ENCODE results near the gene NDUFV2. TPM values are rescaled to one million over a fixed set of nuclear protein-coding genes. Genes with fewer than 3 reads are reported as not detected.

Gene NDUFV2
- total and polyA plus RNA-seq, 2 of the 13 experiments (the other 11 are each of a cell fraction or from before 2014, with no cell fraction given): 216 to 299 TPM

DNA sequence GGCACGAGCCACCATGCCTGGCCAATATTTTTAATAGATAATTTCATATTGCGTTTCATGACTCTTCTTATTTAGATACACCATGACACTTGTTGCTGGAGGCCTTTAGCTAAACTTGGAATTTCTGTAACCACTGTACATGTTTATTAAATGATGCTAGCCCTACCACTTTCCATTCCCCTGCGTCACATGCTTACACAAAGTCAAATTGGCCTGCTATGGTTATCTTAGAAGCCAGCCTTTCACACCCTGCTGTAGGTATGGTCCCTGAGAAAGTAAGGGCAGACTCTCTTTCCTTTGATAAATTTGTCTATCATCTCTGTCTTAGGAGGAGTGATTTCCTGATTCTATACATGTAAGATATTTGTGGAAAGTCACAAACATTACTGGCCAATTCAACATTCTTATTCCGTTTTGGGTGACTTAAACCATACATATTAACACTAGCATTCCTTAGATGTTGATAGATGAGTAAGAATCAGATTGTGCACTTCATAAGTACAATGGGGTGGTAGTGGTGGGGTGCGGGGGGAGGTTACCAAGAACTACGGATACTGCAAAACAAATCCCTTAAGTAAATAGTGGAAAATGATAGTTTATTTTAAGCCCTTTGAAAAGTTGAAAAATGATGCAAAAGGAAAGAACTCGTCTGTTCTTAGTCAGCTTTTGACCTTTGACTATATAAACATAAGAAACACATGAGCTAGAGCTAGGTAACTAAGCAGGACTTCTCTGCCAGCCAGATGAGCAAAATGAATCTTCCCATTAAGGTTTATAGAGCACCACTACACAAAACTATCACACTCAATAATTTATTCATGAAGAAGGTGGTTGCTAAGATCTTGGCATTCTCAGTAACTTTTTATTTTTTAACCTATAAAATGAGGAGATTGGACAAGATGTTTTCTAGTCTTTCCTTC is 7.9 kb upstream of the NDUFV2 start (continued):
- TF ChIP-seq IRF1 (CRISPR knock-in tag; IDR thresholded peaks at IDR 0.05; ENCODE audit: low read depth) (no peak), ZNF672 (CRISPR knock-in tag; IDR thresholded peaks at IDR 0.05) (no peak), MBNL3 (CRISPR knock-in tag; conservative IDR thresholded peaks at IDR 0.05) (no peak), ZNF503 (CRISPR knock-in tag; IDR thresholded peaks at IDR 0.05) (peak; percentile 68; the same call in 1 of the 2 replicates), ADNP (CRISPR knock-in tag; IDR thresholded peaks at IDR 0.05) (no peak), SMAD3 (CRISPR knock-in tag; IDR thresholded peaks at IDR 0.05) (0 out of 2 replicates have a peak, but pooled peaks have one; percentile 21), HNRNPLL (IDR thresholded peaks at IDR 0.05; ENCODE audit: low read depth, low read length, poor library complexity, severe bottlenecking) (no peak), BRCA1 (CRISPR knock-in tag; IDR thresholded peaks at IDR 0.05) (no peak), JUND (CRISPR knock-in tag; IDR thresholded peaks at IDR 0.05) (no peak), ZNF788 (CRISPR knock-in tag; IDR thresholded peaks at IDR 0.05; ENCODE audit: borderline replicate concordance) (no peak), ZFAT (CRISPR knock-in tag; conservative IDR thresholded peaks at IDR 0.05) (no peak), FOXA1 (IDR thresholded peaks at IDR 0.05) (peak; percentile 67), FOXA1 (CRISPR knock-in tag; IDR thresholded peaks at IDR 0.05) (peak; percentile 82), TOE1 (CRISPR knock-in tag; IDR thresholded peaks at IDR 0.05) (no peak), SUZ12 (IDR thresholded peaks at IDR 0.05; ENCODE audit: low read depth, low read length) (no peak), SOX13 (IDR thresholded peaks at IDR 0.05) (peak; percentile 32; the same call in 1 of the 2 replicates), SOX13 (CRISPR knock-in tag; conservative IDR thresholded peaks at IDR 0.05 in 1 of 2, IDR thresholded peaks at IDR 0.05 in 1 of 2) (peak in 1 of 2 experiments; percentile 90; a peak in 2 of 4 replicates), GATAD2A (CRISPR knock-in tag; IDR thresholded peaks at IDR 0.05) (peak; percentile 57), SAP130 (CRISPR knock-in tag; IDR thresholded peaks at IDR 0.05; ENCODE audit: low read depth) (peak; percentile 51), KAT8 (CRISPR knock-in tag; IDR thresholded peaks at IDR 0.05) (0 out of 2 replicates have a peak, but pooled peaks have one; percentile 28), ATRX (CRISPR knock-in tag; IDR thresholded peaks at IDR 0.05; ENCODE audit: borderline replicate concordance) (no peak), DPF2 (CRISPR knock-in tag; IDR thresholded peaks at IDR 0.05; ENCODE audit: borderline replicate concordance, low read depth) (0 out of 2 replicates have a peak, but pooled peaks have one; percentile 12)
- TF ChIP-seq, protein P1, sequence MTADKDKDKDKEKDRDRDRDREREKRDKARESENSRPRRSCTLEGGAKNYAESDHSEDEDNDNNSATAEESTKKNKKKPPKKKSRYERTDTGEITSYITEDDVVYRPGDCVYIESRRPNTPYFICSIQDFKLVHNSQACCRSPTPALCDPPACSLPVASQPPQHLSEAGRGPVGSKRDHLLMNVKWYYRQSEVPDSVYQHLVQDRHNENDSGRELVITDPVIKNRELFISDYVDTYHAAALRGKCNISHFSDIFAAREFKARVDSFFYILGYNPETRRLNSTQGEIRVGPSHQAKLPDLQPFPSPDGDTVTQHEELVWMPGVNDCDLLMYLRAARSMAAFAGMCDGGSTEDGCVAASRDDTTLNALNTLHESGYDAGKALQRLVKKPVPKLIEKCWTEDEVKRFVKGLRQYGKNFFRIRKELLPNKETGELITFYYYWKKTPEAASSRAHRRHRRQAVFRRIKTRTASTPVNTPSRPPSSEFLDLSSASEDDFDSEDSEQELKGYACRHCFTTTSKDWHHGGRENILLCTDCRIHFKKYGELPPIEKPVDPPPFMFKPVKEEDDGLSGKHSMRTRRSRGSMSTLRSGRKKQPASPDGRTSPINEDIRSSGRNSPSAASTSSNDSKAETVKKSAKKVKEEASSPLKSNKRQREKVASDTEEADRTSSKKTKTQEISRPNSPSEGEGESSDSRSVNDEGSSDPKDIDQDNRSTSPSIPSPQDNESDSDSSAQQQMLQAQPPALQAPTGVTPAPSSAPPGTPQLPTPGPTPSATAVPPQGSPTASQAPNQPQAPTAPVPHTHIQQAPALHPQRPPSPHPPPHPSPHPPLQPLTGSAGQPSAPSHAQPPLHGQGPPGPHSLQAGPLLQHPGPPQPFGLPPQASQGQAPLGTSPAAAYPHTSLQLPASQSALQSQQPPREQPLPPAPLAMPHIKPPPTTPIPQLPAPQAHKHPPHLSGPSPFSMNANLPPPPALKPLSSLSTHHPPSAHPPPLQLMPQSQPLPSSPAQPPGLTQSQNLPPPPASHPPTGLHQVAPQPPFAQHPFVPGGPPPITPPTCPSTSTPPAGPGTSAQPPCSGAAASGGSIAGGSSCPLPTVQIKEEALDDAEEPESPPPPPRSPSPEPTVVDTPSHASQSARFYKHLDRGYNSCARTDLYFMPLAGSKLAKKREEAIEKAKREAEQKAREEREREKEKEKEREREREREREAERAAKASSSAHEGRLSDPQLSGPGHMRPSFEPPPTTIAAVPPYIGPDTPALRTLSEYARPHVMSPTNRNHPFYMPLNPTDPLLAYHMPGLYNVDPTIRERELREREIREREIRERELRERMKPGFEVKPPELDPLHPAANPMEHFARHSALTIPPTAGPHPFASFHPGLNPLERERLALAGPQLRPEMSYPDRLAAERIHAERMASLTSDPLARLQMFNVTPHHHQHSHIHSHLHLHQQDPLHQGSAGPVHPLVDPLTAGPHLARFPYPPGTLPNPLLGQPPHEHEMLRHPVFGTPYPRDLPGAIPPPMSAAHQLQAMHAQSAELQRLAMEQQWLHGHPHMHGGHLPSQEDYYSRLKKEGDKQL (CRISPR knock-in tag; IDR thresholded peaks at IDR 0.05; ENCODE audit: low read depth): peak; percentile 84
